H9 (cell line): Measurements from ENCODE around the gene BMPR1A. TPM values are rescaled to one million over a fixed set of nuclear protein-coding genes. Genes with fewer than 3 reads are reported as not detected.

Source experiments
- DNase-seq: peaks from one replicate; pipeline ENCODE4 v3.0.0-alpha.2; 2017
- H2AFZ ChIP-seq: one replicate; pipeline ENCODE4 v1.6.1; 2013; ENCODE audit warnings: mild to moderate bottlenecking, low read length, control low read depth, moderate library complexity
- H2AK5ac ChIP-seq: 2 replicates; pipeline ENCODE4 v1.6.1; 2013; ENCODE audit warnings: low read length, control low read depth, mixed read lengths; ENCODE audit not compliant: insufficient read length
- H2BK120ac ChIP-seq: one replicate; pipeline ENCODE4 v1.6.1; 2013; ENCODE audit warnings: low read depth, mild to moderate bottlenecking, low read length, control low read depth, inconsistent platforms; ENCODE audit not compliant: poor library complexity, severe bottlenecking
- H2BK12ac ChIP-seq: 2 replicates; pipeline ENCODE4 v1.6.1; 2013; ENCODE audit warnings: low read length, control low read depth, mixed read lengths, low read depth; ENCODE audit not compliant: insufficient read length
- H2BK15ac ChIP-seq: 2 replicates; pipeline ENCODE4 v1.6.1; 2013; ENCODE audit warnings: low read depth, low read length, control low read depth
- H2BK20ac ChIP-seq: one replicate; pipeline ENCODE4 v1.6.1; 2013; ENCODE audit warnings: low read depth, mild to moderate bottlenecking, low read length, control low read depth, inconsistent platforms; ENCODE audit not compliant: poor library complexity, severe bottlenecking
- H2BK5ac ChIP-seq: 2 replicates; pipeline ENCODE4 v1.6.1; 2013; ENCODE audit warnings: low read length, control low read depth, mixed read lengths; ENCODE audit not compliant: insufficient read length
- H3K14ac ChIP-seq: 2 replicates; pipeline ENCODE4 v1.6.1; 2013; ENCODE audit warnings: low read length, control low read depth; ENCODE audit not compliant: insufficient read depth
- H3K18ac ChIP-seq: 2 replicates; pipeline ENCODE4 v1.6.1; 2013; ENCODE audit warnings: low read depth, mild to moderate bottlenecking, mixed read lengths, low read length, control low read depth; ENCODE audit not compliant: insufficient read length
- H3K23ac ChIP-seq: 2 replicates; pipeline ENCODE4 v1.6.1; 2013; ENCODE audit warnings: low read length, control low read depth, mixed read lengths, low read depth; ENCODE audit not compliant: insufficient read length
- H3K23me2 ChIP-seq: 2 replicates; pipeline ENCODE4 v1.6.1; 2013; ENCODE audit warnings: low read depth, mild to moderate bottlenecking, mixed read lengths, low read length, control low read depth; ENCODE audit not compliant: insufficient read length, poor library complexity, severe bottlenecking
- H3K27ac ChIP-seq: 2 replicates; pipeline ENCODE4 v1.5.1; 2013; ENCODE audit warnings: low read length, control low read depth, mixed read lengths, low read depth; ENCODE audit not compliant: insufficient read length
- H3K27me3 ChIP-seq: 2 replicates; pipeline ENCODE4 v1.6.1; 2013; ENCODE audit warnings: low read length, control low read depth, inconsistent platforms; ENCODE audit not compliant: insufficient read depth
- H3K4ac ChIP-seq: 2 replicates; pipeline ENCODE4 v1.6.1; 2013; ENCODE audit warnings: low read depth, mild to moderate bottlenecking, control low read depth, inconsistent platforms, low read length, moderate library complexity
- H3K4me1 ChIP-seq: 2 replicates; pipeline ENCODE4 v1.6.1; 2013; ENCODE audit warnings: low read length, control low read depth, inconsistent platforms; ENCODE audit not compliant: insufficient read depth
- H3K4me2 ChIP-seq: 2 replicates; pipeline ENCODE4 v1.6.1; 2013; ENCODE audit warnings: low read length, control low read depth, mixed read lengths; ENCODE audit not compliant: insufficient read length, insufficient read depth
- H3K56ac ChIP-seq: 2 replicates; pipeline ENCODE4 v1.6.1; 2013; ENCODE audit warnings: low read depth, mild to moderate bottlenecking, mixed read lengths, low read length, control low read depth; ENCODE audit not compliant: insufficient read length
- H3K79me1 ChIP-seq: 2 replicates; pipeline ENCODE4 v1.6.1; 2013; ENCODE audit warnings: low read depth, mild to moderate bottlenecking, moderate library complexity, low read length, control low read depth, inconsistent platforms; ENCODE audit not compliant: insufficient read depth, poor library complexity, severe bottlenecking
- H3K79me2 ChIP-seq: 2 replicates; pipeline ENCODE4 v1.6.1; 2013; ENCODE audit warnings: low read length, control low read depth, inconsistent platforms; ENCODE audit not compliant: insufficient read depth
- H3K9ac ChIP-seq: 2 replicates; pipeline ENCODE4 v1.6.1; 2013; ENCODE audit warnings: low read length, control low read depth, mixed read lengths; ENCODE audit not compliant: insufficient read length; ENCODE audit errors: extremely low read depth
- H3K9me3 ChIP-seq: one replicate; pipeline ENCODE4 v1.6.1; 2013; ENCODE audit warnings: low read depth, low read length, inconsistent platforms; ENCODE audit not compliant: control insufficient read depth
- H3T11ph ChIP-seq: one replicate; pipeline ENCODE4 v1.6.1; 2013; ENCODE audit warnings: mild to moderate bottlenecking, low read length, control low read depth, inconsistent platforms
- H4K20me1 ChIP-seq: one replicate; pipeline ENCODE4 v1.6.1; 2013; ENCODE audit not compliant: control insufficient read depth, insufficient read length, insufficient read depth
- H4K5ac ChIP-seq: 2 replicates; pipeline ENCODE4 v1.6.1; 2013; ENCODE audit warnings: low read depth, mild to moderate bottlenecking, mixed read lengths, low read length, control low read depth; ENCODE audit not compliant: insufficient read length
- H4K8ac ChIP-seq: replicated peaks from 2 replicates; pipeline ENCODE4 v1.6.1; 2013; ENCODE audit warnings: low read length, control low read depth, mixed read lengths, low read depth; ENCODE audit not compliant: insufficient read length
- H4K91ac ChIP-seq: 2 replicates; pipeline ENCODE4 v1.6.1; 2013; ENCODE audit warnings: low read depth, mild to moderate bottlenecking, moderate library complexity, mixed read lengths, low read length, control low read depth; ENCODE audit not compliant: insufficient read length
- H3K27ac Mint-ChIP-seq, 3 experiments: 2 replicates in 2 of 3; 3 replicates in 1 of 3; pipeline ENCODE4 v1.8.0; 2020 to 2021; ENCODE audit warnings: mixed read lengths in 3 of 3, mild to moderate bottlenecking in 1 of 3, moderate library complexity in 1 of 3
- H3K27me3 Mint-ChIP-seq: 2 replicates; pipeline ENCODE4 v1.8.0; 2021; ENCODE audit warnings: low read depth, mild to moderate bottlenecking, moderate library complexity, mixed read lengths
- H3K36me3 Mint-ChIP-seq, 3 experiments: 2 replicates in 2 of 3; 3 replicates in 1 of 3; pipeline ENCODE4 v1.8.0; 2020 to 2021; ENCODE audit warnings: low read depth in 3 of 3, mixed read lengths in 3 of 3; ENCODE audit not compliant: insufficient read depth in 1 of 3
- H3K4me1 Mint-ChIP-seq, 2 experiments: 2 replicates each; pipeline ENCODE4 v1.8.0; 2020; ENCODE audit warnings: mixed read lengths in 2 of 2
- H3K4me3 Mint-ChIP-seq, 2 experiments: 2 replicates in 1 of 2; 3 replicates in 1 of 2; pipeline ENCODE4 v1.8.0; 2020 to 2021; ENCODE audit warnings: mild to moderate bottlenecking in 2 of 2, mixed read lengths in 2 of 2, moderate library complexity in 1 of 2
- H3K9me3 Mint-ChIP-seq, 2 experiments: 2 replicates in 1 of 2; 3 replicates in 1 of 2; pipeline ENCODE4 v1.8.0; 2020; ENCODE audit warnings: mild to moderate bottlenecking in 2 of 2, mixed read lengths in 2 of 2, moderate library complexity in 1 of 2
- WGBS: extraction: QIAGEN DNeasy Blood & Tissue Kit; methylation state at CpG from one replicate; pipeline ENCODE4 v1.1.7; 2013; ENCODE audit warnings: missing lambda C conversion rate, low lambda C conversion rate, mixed read lengths; ENCODE audit not compliant: insufficient read length; ENCODE audit errors: extremely low coverage; 5-methylcytosine and 5-hydroxymethylcytosine counted together
- total RNA-seq: library from RNA; stranded (reverse); gene quantifications from 2 replicates; pipeline ENCODE4 v1.2.1, GENCODE V29; 2021
- TF ChIP-seq, protein P1 (sequence below): fragments of 200-600 bp; sonication (generic); conservative IDR thresholded peaks from 3 replicates; pipeline ENCODE4 v1.8.0; 2021; ENCODE audit warnings: antibody characterized with exemption, mild to moderate bottlenecking

BMPR1A gene
- total RNA-seq, 1 experiment from 2014 or later, result 138 TPM

DNA sequence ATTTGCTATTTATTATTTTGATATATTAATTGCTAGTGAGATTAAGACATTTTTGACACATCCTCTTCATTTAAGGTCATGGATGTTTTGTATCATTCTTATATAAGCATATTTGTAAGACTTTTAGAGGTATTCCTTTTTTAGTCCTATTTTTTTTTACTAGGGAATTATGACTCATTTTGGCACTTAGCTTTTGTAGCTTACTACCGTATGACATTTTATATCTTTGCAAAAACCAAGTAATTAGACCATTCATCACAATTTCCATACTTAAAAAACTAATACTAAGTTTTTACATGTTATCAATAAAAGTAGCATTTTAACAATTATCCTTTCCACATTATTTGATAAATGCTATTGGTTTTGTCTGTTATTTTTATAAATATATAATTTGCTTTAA is 41.6 kb downstream of the BMPR1A start:
- H3K23ac ChIP-seq, result no peak overlapping the region
- DNase-seq, result no peak
- Mint-ChIP-seq H3K27me3 (no peaks in the 10 kb centered on the region), H3K36me3 (peaks cover 0 to 18% (median 13%) of the 10 kb centered on the region in 3 experiments; a peak in 3 of 7 replicates), H3K9me3 (no peaks in the 10 kb centered on the region), H3K27ac (no peak overlapping the region), H3K4me1 (peaks cover 63 to 75% of the 10 kb centered on the region in 2 experiments), H3K4me3 (no peak overlapping the region)
- H2BK5ac ChIP-seq, result no peak overlapping the region
- no peak overlapping the region for H3K18ac ChIP-seq
- H3K9ac ChIP-seq, result no peak overlapping the region
- H3K79me2 ChIP-seq, result peaks cover 27% of the 10 kb centered on the region; the same call in 1 of the 2 replicates
- no peak overlapping the region for H4K91ac ChIP-seq
- H2AK5ac ChIP-seq, result no peak overlapping the region
- WGBS, result no CpG with 5 or more reads among the region's 1 CpG
- no peak overlapping the region for H4K5ac ChIP-seq
- H2BK20ac ChIP-seq, result no peak overlapping the region
- H2BK15ac ChIP-seq, result no peak overlapping the region
- no peak overlapping the region for H2BK120ac ChIP-seq
- TF ChIP-seq, protein P1, sequence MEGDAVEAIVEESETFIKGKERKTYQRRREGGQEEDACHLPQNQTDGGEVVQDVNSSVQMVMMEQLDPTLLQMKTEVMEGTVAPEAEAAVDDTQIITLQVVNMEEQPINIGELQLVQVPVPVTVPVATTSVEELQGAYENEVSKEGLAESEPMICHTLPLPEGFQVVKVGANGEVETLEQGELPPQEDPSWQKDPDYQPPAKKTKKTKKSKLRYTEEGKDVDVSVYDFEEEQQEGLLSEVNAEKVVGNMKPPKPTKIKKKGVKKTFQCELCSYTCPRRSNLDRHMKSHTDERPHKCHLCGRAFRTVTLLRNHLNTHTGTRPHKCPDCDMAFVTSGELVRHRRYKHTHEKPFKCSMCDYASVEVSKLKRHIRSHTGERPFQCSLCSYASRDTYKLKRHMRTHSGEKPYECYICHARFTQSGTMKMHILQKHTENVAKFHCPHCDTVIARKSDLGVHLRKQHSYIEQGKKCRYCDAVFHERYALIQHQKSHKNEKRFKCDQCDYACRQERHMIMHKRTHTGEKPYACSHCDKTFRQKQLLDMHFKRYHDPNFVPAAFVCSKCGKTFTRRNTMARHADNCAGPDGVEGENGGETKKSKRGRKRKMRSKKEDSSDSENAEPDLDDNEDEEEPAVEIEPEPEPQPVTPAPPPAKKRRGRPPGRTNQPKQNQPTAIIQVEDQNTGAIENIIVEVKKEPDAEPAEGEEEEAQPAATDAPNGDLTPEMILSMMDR, result no peak
- H3K23me2 ChIP-seq, result no peaks in the 10 kb centered on the region
- no peak overlapping the region for H3K4ac ChIP-seq
- no peaks in the 10 kb centered on the region for H3K79me1 ChIP-seq
- H3K27me3 ChIP-seq, result no peaks in the 10 kb centered on the region
- H4K8ac ChIP-seq, result no peak overlapping the region
- H3K14ac ChIP-seq, result no peak overlapping the region
- no peak overlapping the region for H3T11ph ChIP-seq
- H3K4me2 ChIP-seq, result no peak overlapping the region
- no peak overlapping the region for H2AFZ ChIP-seq
- no peak overlapping the region for H3K56ac ChIP-seq
- no peaks in the 10 kb centered on the region for H4K20me1 ChIP-seq
- no peaks in the 10 kb centered on the region for H3K9me3 ChIP-seq
- no peak overlapping the region for H3K27ac ChIP-seq
- H2BK12ac ChIP-seq, result no peak overlapping the region
- H3K4me1 ChIP-seq, result peaks cover 10% of the 10 kb centered on the region
